HCT116 (cell line): ENCODE results near the gene PNRC1. TPM values are rescaled to one million over a fixed set of nuclear protein-coding genes. Genes with fewer than 3 reads are reported as not detected.

Experiments used
- ATAC-seq: fragments of 200-7000 bp; cut with Tn5 transposase; 2 replicates; pipeline ENCODE4 v1.9.1; 2020; ENCODE audit warnings: mild to moderate bottlenecking, moderate library complexity
- BruUV-seq: library from RNA; stranded (reverse); fragments of 400-500 nt; replicated peaks from 2 replicates; lab custom pipeline; 2021; lab: Mats Ljungman, UMichigan
- CTCF ChIA-PET: fragments of 300-600 bp; sonication (Branson Sonifier 250); formaldehyde crosslinking; loops from one replicate; lab custom pipeline; 2021; ENCODE audit warnings: antibody characterized with exemption; lab: Charles Lee
- POLR2A ChIA-PET: fragments of 300-600, 350-600 bp; sonication (Branson Sonifier 250); formaldehyde crosslinking; loops from one replicate; lab custom pipeline; 2021; ENCODE audit warnings: antibody characterized with exemption; lab: Charles Lee
- RAD21 ChIA-PET, 2 experiments: fragments of 300-600 bp; sonication (Branson Sonifier 250); formaldehyde crosslinking; loops; one replicate each; lab custom pipeline; 2023; ENCODE audit warnings: low total read pairs in 2 of 2; ENCODE audit not compliant: uncharacterized antibody in 2 of 2, unreplicated experiment in 2 of 2, low non-redundant PET in 1 of 2; lab: Charles Lee
- DNase-seq: peaks from one replicate; pipeline ENCODE4 v3.0.0-alpha.2; 2010; ENCODE audit warnings: low read depth, low spot score
- H2AFZ ChIP-seq: fragments of 200-600 bp; shearing (Covaris generic), sonication (generic); 2 replicates; pipeline ENCODE4 v1.6.1; 2017; ENCODE audit warnings: low read depth, mixed run types, mixed read lengths, antibody characterized with exemption, low read length; ENCODE audit not compliant: poor library complexity, severe bottlenecking
- H3K27ac ChIP-seq: 2 replicates; pipeline ENCODE4 v1.5.1; 2012; ENCODE audit warnings: low read depth, low read length
- H3K27me3 ChIP-seq: fragments of 200-600 bp; sonication (generic); 2 replicates; pipeline ENCODE4 v1.6.1; 2016; ENCODE audit warnings: mixed run types, low read length, mixed read lengths; ENCODE audit not compliant: insufficient read depth
- H3K36me3 ChIP-seq, 2 experiments: fragments of 200-500 bp in 1 of 2; fragments of 200-600 bp in 1 of 2; sonication (Bioruptor generic) in 1 of 2; sonication (generic) in 1 of 2; 2 replicates each; pipeline versions ENCODE4 v1.5.1 to v1.6.1; 2014 to 2016; ENCODE audit warnings: low read length in 2 of 2, inconsistent platforms in 1 of 2, mixed read lengths in 1 of 2, mixed run types in 1 of 2; ENCODE audit not compliant: insufficient read depth in 2 of 2, control insufficient read depth in 1 of 2
- H3K4me1 ChIP-seq, 2 experiments: fragments of 200-600 bp in 1 of 2; sonication (generic) in 1 of 2; 2 replicates each; pipeline versions ENCODE4 v1.5.1 to v1.6.1; 2012 to 2017; ENCODE audit warnings: low read length in 2 of 2, inconsistent platforms in 1 of 2, mild to moderate bottlenecking in 1 of 2, mixed read lengths in 1 of 2, mixed run types in 1 of 2, moderate library complexity in 1 of 2; ENCODE audit not compliant: insufficient read depth in 2 of 2, control insufficient read depth in 1 of 2
- H3K4me2 ChIP-seq: fragments of 200-600 bp; sonication (generic); 2 replicates; pipeline ENCODE4 v1.6.1; 2017; ENCODE audit warnings: mixed run types, low read length, mixed read lengths
- H3K4me3 ChIP-seq, 2 experiments: fragments of 200-600 bp in 1 of 2; sonication (generic) in 1 of 2; replicated peaks in 1 of 2; 2 replicates each; pipeline ENCODE4 v1.5.1; 2011 to 2016; ENCODE audit warnings: low read length in 2 of 2, control low read depth in 1 of 2, low read depth in 1 of 2, mild to moderate bottlenecking in 1 of 2, mixed read lengths in 1 of 2, mixed run types in 1 of 2
- H3K79me2 ChIP-seq: fragments of 200-600 bp; sonication (generic); 2 replicates; pipeline ENCODE4 v1.6.1; 2017; ENCODE audit warnings: mild to moderate bottlenecking, mixed run types, low read length, moderate library complexity, mixed read lengths; ENCODE audit not compliant: insufficient read depth
- H3K9ac ChIP-seq: fragments of 200-600 bp; sonication (generic); 2 replicates; pipeline ENCODE4 v1.6.1; 2016; ENCODE audit warnings: low read length, mixed read lengths
- H3K9me2 ChIP-seq: fragments of 200-600 bp; sonication (generic), shearing (Covaris generic); 2 replicates; pipeline ENCODE4 v1.6.1; 2017; ENCODE audit warnings: mixed run types, mild to moderate bottlenecking, moderate library complexity; ENCODE audit not compliant: insufficient read depth
- H3K9me3 ChIP-seq, 2 experiments: fragments of 200-500 bp in 1 of 2; fragments of 200-600 bp in 1 of 2; sonication (Bioruptor generic) in 1 of 2; sonication (generic) in 1 of 2; 2 replicates each; pipeline ENCODE4 v1.6.1; 2014 to 2017; ENCODE audit warnings: low read length in 2 of 2, mixed read lengths in 2 of 2, inconsistent platforms in 1 of 2, low read depth in 1 of 2, mild to moderate bottlenecking in 1 of 2, mixed run types in 1 of 2, moderate library complexity in 1 of 2; ENCODE audit not compliant: control insufficient read depth in 1 of 2, insufficient read depth in 1 of 2
- H4K20me1 ChIP-seq: fragments of 200-600 bp; sonication (generic), shearing (Covaris generic); 2 replicates; pipeline ENCODE4 v1.6.1; 2017; ENCODE audit warnings: mixed run types, mild to moderate bottlenecking, moderate library complexity; ENCODE audit not compliant: insufficient read depth
- CBX3 ChIP-seq: IDR thresholded peaks from 2 replicates; pipeline ENCODE4 v1.6.1; 2012; ENCODE audit warnings: low read depth
- ELF1 ChIP-seq: IDR thresholded peaks from 2 replicates; pipeline ENCODE4 v1.6.1; 2012; ENCODE audit warnings: low read depth, borderline replicate concordance
- EZH2 ChIP-seq: fragments of 200-600 bp; sonication (generic); IDR thresholded peaks from 2 replicates; pipeline ENCODE4 v1.6.1; 2017; ENCODE audit warnings: antibody characterized with exemption, mixed run types
- EZH2phosphoT487 ChIP-seq: fragments of 200-600 bp; IDR thresholded peaks from 2 replicates; pipeline ENCODE4 v1.6.1; 2018; ENCODE audit warnings: antibody characterized with exemption, borderline replicate concordance
- JUND ChIP-seq: IDR thresholded peaks from 2 replicates; pipeline ENCODE4 v1.6.1; 2012
- POLR2AphosphoS5 ChIP-seq: IDR thresholded peaks from 2 replicates; pipeline ENCODE4 v1.6.1; 2011; ENCODE audit warnings: mild to moderate bottlenecking, low read depth, low read length, moderate library complexity
- SIN3A ChIP-seq: IDR thresholded peaks from 2 replicates; pipeline ENCODE4 v1.6.1; 2012; ENCODE audit warnings: low read depth
- SP1 ChIP-seq: IDR thresholded peaks from 2 replicates; pipeline ENCODE4 v1.6.1; 2012; ENCODE audit warnings: low read depth
- TCF7L2 ChIP-seq: IDR thresholded peaks from 2 replicates; pipeline ENCODE4 v1.7.0; 2011; ENCODE audit warnings: borderline replicate concordance, inconsistent platforms; ENCODE audit not compliant: insufficient read depth, insufficient read length; ENCODE audit errors: extremely low read depth
- YY1 ChIP-seq: IDR thresholded peaks from 2 replicates; pipeline ENCODE4 v1.6.1; 2011; ENCODE audit warnings: low read length, low read depth, moderate library complexity, mild to moderate bottlenecking; ENCODE audit not compliant: insufficient replicate concordance; ENCODE audit errors: extremely low read depth
- ZNF274 ChIP-seq: fragments of 200-500 bp; sonication (Bioruptor generic); IDR thresholded peaks from 2 replicates; pipeline ENCODE4 v1.6.1; 2014; ENCODE audit warnings: mild to moderate bottlenecking, low read depth, low read length, inconsistent platforms
- intact Hi-C: fragments of 100-400 bp; cut with micrococcal nuclease; formaldehyde crosslinking; loops from 2 replicates; pipeline ENCODE4 v1.10.0; 2022
- total RNA-seq: library from RNA; stranded (reverse); gene quantifications from one replicate; pipeline ENCODE4 v1.2.1, GENCODE V29; 2021; ENCODE audit not compliant: unreplicated experiment
- TF ChIP-seq, protein P1 (sequence below): IDR thresholded peaks from 2 replicates; pipeline ENCODE4 v1.6.1; 2011; ENCODE audit warnings: mild to moderate bottlenecking, low read length, moderate library complexity; ENCODE audit not compliant: insufficient replicate concordance; ENCODE audit errors: extremely low read depth
- TF ChIP-seq, protein P2 (sequence below), 3 experiments: fragments of 200-600 bp in 1 of 3; sonication (generic) in 1 of 3; IDR thresholded peaks in 2 of 3; conservative IDR thresholded peaks in 1 of 3; 2 replicates each; pipeline ENCODE4 v1.5.1; 2012 to 2017; ENCODE audit warnings: low read depth in 2 of 3, low read length in 2 of 3, antibody characterized with exemption in 1 of 3, borderline replicate concordance in 1 of 3, control low read depth in 1 of 3, mild to moderate bottlenecking in 1 of 3, mixed read lengths in 1 of 3, mixed run types in 1 of 3, moderate library complexity in 1 of 3; ENCODE audit not compliant: insufficient read depth in 1 of 3
- TF ChIP-seq, protein P3 (sequence below): IDR thresholded peaks from 2 replicates; pipeline ENCODE4 v1.6.1; 2012
- TF ChIP-seq, protein P4 (sequence below): IDR thresholded peaks from 2 replicates; pipeline ENCODE4 v1.6.1; 2012
- TF ChIP-seq, protein P5 (sequence below): IDR thresholded peaks from 2 replicates; pipeline ENCODE4 v1.6.1; 2012; ENCODE audit warnings: low read depth

Gene PNRC1
- total RNA-seq, 1 experiment from 2014 or later, result 66.8 TPM

DNA sequence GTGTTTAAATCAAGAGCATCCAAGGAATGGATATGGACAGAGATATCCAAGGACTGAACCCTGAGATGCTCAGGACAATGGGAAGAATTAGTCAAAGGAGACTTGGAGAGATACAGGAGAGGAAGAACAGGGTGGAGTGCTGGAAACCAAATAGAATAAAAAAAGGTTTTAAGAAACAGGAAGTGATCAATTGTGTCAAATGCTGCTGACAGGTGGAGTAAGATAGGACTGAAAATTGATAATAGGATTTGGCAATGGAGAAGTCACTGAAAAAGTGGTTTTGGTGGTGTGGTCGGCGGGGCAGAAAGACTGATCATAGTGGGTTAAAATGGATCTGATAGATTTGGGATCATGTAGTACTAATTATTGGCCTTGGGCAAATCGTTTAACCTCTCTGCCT, 37.9 kb upstream of the PNRC1 start (continued):
- no peak for TF ChIP-seq TCF7L2

DNA sequence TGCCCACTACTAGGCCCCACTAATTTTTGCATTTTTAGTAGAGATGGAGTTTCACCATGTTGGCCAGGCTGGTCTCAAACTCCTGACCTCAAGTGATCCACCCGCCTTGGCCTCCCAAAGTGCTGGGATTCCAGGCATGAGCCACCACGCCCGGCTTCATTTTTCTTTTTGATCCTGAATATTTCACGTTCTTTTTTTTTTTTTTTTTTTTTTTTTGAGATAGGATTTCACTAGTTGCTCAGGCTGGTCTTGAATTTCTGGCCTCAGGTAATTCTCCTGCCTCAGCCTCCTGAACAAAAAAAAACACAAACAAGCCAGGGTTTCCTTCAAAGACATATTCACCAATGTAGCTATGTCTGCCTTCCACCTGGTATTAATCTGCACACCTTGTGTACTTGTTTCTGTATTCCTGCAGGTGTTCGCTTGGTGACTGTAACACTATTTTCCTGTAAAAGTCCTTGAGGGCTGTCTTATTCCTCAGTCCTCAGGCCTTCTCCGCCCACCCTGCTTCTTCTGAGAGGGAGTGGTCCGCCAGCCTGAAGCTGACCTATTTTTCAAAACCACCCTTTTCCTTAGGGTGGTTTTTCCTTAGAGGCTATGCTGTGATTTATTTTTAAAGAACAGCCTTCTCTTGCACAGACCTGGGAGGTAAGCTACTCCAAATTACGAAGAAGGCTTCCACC, 36.1 kb upstream of the PNRC1 start:
- H3K9ac ChIP-seq, result no peak overlapping the region
- DNase-seq (no peak), ATAC-seq (no peak)
- RAD21 ChIA-PET, result no interaction called here
- intact Hi-C loops, result no loop called here
- POLR2A ChIA-PET, result no interaction called here
- H3K9me3 ChIP-seq, result no peaks in the 10 kb centered on the region
- H3K79me2 ChIP-seq, result no peaks in the 10 kb centered on the region
- H4K20me1 ChIP-seq, result no peaks in the 10 kb centered on the region
- no peaks in the 10 kb centered on the region for H3K4me1 ChIP-seq
- H3K4me3 ChIP-seq, result no peak overlapping the region
- H3K9me2 ChIP-seq, result no peaks in the 10 kb centered on the region
- no peaks in the 10 kb centered on the region for H3K27me3 ChIP-seq
- H3K27ac ChIP-seq, result no peak overlapping the region
- H3K36me3 ChIP-seq, result no peaks in the 10 kb centered on the region
- no peak overlapping the region for H3K4me2 ChIP-seq
- BruUV-seq, result no TSS peak
- CTCF ChIA-PET, result no interaction called here
- no peak overlapping the region for H2AFZ ChIP-seq
- TF ChIP-seq, protein P1, sequence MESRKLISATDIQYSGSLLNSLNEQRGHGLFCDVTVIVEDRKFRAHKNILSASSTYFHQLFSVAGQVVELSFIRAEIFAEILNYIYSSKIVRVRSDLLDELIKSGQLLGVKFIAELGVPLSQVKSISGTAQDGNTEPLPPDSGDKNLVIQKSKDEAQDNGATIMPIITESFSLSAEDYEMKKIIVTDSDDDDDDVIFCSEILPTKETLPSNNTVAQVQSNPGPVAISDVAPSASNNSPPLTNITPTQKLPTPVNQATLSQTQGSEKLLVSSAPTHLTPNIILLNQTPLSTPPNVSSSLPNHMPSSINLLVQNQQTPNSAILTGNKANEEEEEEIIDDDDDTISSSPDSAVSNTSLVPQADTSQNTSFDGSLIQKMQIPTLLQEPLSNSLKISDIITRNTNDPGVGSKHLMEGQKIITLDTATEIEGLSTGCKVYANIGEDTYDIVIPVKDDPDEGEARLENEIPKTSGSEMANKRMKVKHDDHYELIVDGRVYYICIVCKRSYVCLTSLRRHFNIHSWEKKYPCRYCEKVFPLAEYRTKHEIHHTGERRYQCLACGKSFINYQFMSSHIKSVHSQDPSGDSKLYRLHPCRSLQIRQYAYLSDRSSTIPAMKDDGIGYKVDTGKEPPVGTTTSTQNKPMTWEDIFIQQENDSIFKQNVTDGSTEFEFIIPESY, result no peak
- TF ChIP-seq, protein P2, sequence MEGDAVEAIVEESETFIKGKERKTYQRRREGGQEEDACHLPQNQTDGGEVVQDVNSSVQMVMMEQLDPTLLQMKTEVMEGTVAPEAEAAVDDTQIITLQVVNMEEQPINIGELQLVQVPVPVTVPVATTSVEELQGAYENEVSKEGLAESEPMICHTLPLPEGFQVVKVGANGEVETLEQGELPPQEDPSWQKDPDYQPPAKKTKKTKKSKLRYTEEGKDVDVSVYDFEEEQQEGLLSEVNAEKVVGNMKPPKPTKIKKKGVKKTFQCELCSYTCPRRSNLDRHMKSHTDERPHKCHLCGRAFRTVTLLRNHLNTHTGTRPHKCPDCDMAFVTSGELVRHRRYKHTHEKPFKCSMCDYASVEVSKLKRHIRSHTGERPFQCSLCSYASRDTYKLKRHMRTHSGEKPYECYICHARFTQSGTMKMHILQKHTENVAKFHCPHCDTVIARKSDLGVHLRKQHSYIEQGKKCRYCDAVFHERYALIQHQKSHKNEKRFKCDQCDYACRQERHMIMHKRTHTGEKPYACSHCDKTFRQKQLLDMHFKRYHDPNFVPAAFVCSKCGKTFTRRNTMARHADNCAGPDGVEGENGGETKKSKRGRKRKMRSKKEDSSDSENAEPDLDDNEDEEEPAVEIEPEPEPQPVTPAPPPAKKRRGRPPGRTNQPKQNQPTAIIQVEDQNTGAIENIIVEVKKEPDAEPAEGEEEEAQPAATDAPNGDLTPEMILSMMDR (IDR thresholded peaks at IDR 0.05 in 2 of 3, conservative IDR thresholded peaks at IDR 0.05 in 1 of 3; ENCODE audit: borderline replicate concordance in 1 of 3, insufficient read depth in 1 of 3, low read depth in 2 of 3, low read length in 2 of 3), result no peak
- no peak for TF ChIP-seq SIN3A
- no peak for TF ChIP-seq JUND
- no peak for TF ChIP-seq SP1
- TF ChIP-seq POLR2AphosphoS5, result no peak
- TF ChIP-seq ZNF274, result no peak
- TF ChIP-seq, protein P3, sequence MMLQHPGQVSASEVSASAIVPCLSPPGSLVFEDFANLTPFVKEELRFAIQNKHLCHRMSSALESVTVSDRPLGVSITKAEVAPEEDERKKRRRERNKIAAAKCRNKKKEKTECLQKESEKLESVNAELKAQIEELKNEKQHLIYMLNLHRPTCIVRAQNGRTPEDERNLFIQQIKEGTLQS, result no peak
- TF ChIP-seq, protein P4, sequence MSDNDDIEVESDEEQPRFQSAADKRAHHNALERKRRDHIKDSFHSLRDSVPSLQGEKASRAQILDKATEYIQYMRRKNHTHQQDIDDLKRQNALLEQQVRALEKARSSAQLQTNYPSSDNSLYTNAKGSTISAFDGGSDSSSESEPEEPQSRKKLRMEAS, result no peak
- no peak for TF ChIP-seq EZH2
- no peak for TF ChIP-seq EZH2phosphoT487
- no peak for TF ChIP-seq TCF7L2
- TF ChIP-seq YY1, result no peak
- no peak for TF ChIP-seq CBX3
- TF ChIP-seq, protein P5, sequence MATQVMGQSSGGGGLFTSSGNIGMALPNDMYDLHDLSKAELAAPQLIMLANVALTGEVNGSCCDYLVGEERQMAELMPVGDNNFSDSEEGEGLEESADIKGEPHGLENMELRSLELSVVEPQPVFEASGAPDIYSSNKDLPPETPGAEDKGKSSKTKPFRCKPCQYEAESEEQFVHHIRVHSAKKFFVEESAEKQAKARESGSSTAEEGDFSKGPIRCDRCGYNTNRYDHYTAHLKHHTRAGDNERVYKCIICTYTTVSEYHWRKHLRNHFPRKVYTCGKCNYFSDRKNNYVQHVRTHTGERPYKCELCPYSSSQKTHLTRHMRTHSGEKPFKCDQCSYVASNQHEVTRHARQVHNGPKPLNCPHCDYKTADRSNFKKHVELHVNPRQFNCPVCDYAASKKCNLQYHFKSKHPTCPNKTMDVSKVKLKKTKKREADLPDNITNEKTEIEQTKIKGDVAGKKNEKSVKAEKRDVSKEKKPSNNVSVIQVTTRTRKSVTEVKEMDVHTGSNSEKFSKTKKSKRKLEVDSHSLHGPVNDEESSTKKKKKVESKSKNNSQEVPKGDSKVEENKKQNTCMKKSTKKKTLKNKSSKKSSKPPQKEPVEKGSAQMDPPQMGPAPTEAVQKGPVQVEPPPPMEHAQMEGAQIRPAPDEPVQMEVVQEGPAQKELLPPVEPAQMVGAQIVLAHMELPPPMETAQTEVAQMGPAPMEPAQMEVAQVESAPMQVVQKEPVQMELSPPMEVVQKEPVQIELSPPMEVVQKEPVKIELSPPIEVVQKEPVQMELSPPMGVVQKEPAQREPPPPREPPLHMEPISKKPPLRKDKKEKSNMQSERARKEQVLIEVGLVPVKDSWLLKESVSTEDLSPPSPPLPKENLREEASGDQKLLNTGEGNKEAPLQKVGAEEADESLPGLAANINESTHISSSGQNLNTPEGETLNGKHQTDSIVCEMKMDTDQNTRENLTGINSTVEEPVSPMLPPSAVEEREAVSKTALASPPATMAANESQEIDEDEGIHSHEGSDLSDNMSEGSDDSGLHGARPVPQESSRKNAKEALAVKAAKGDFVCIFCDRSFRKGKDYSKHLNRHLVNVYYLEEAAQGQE, result no peak
- no peak for TF ChIP-seq ELF1
